Gastroesophageal sphincter (tissue), 4 donors: ENCODE data around the gene MTERF4. TPM values are rescaled to one million over a fixed set of nuclear protein-coding genes. Genes with fewer than 3 reads are reported as not detected.

ENCODE experiments used
- ATAC-seq: fragments of 150-250 bp; one replicate; pipeline ENCODE4 v1.9.1; 2016; ENCODE audit warnings: mild to moderate bottlenecking, moderate library complexity
- H3K27ac ChIP-seq, 4 donors: fragments of 200-600 bp; sonication (generic) in 3 of 4; 1 replicate in 3 of 4; 2 replicates in 1 of 4; pipeline ENCODE4 v1.5.1; 2016 to 2019
- H3K27me3 ChIP-seq: fragments of 200-600 bp; sonication (generic); one replicate; pipeline ENCODE4 v1.5.1; 2019
- H3K36me3 ChIP-seq, 2 donors: fragments of 200-600 bp; sonication (generic); one replicate each; pipeline ENCODE4 v1.5.1; 2019; ENCODE audit warnings: control low read depth in 1 of 2
- H3K4me1 ChIP-seq, 3 donors: fragments of 200-600 bp; sonication (generic); 1 replicate in 2 of 3; 2 replicates in 1 of 3; pipeline ENCODE4 v1.5.1; 2016 to 2019; ENCODE audit warnings: control low read depth in 2 of 3
- H3K4me3 ChIP-seq, 2 donors: fragments of 200-600 bp; sonication (generic); one replicate each; pipeline ENCODE4 v1.5.1; 2019; ENCODE audit warnings: mild to moderate bottlenecking in 1 of 2, moderate library complexity in 1 of 2
- H3K9me3 ChIP-seq, 3 donors: fragments of 200-600 bp; sonication (generic); one replicate each; pipeline ENCODE4 v1.5.1; 2017 to 2019; ENCODE audit warnings: control low read depth in 2 of 3
- CTCF ChIP-seq, 4 experiments: fragments of 200-600 bp in 2 of 4; fragments of 450-650 bp in 2 of 4; sonication (generic) in 1 of 4; IDR thresholded peaks; one replicate each; pipeline ENCODE4 v1.5.1; 2017 to 2019; ENCODE audit warnings: antibody characterized with exemption in 4 of 4, mild to moderate bottlenecking in 2 of 4, moderate library complexity in 2 of 4
- EP300 ChIP-seq: sonication (generic); formaldehyde crosslinking; IDR thresholded peaks from one replicate; pipeline ENCODE4 v1.6.1; 2017; ENCODE audit warnings: antibody characterized with exemption, mild to moderate bottlenecking
- POLR2A ChIP-seq, 2 donors: fragments of 450-650 bp; IDR thresholded peaks; one replicate each; pipeline ENCODE4 v1.6.1; 2017; ENCODE audit warnings: antibody characterized with exemption in 2 of 2, mild to moderate bottlenecking in 2 of 2, moderate library complexity in 1 of 2
- POLR2AphosphoS5 ChIP-seq: sonication (generic); formaldehyde crosslinking; IDR thresholded peaks from one replicate; pipeline ENCODE4 v1.6.1; 2017; ENCODE audit warnings: antibody characterized with exemption
- WGBS, 2 donors: methylation state at CpG; one replicate each; pipeline ENCODE4 v1.1.5; 2018; ENCODE audit warnings: low coverage in 1 of 2; 5-methylcytosine and 5-hydroxymethylcytosine counted together
- total RNA-seq, 4 donors: library from RNA; depleted of rRNA; stranded (reverse); fragments of >200 nt; gene quantifications; one replicate each; pipeline ENCODE4 v1.1.0, GENCODE V29; 2016

MTERF4 gene
- total RNA-seq, 4 donors from 2014 or later: 27.1 to 33.0 (median 32.1) TPM

- ATAC-seq: no peak
Measured at GRCh38 chr2:241088791-241089732, 13.0 kb downstream of the MTERF4 start.

GRCh38 chr2:241088376-241088775 is 13.7 kb downstream of the MTERF4 start:
- ATAC-seq: no peak
- Histone ChIP-seq H3K4me1 (no peaks in the 10 kb centered on the region), H3K36me3 (peaks cover 0 to 89% of the 10 kb centered on the region in 2 donors), H3K4me3 (no peak overlapping the region), H3K27me3 (no peaks in the 10 kb centered on the region), H3K9me3 (no peaks in the 10 kb centered on the region), H3K27ac (peak overlapping the region in 1 of 4 donors; percentile 10)
- 31 to 85% methylated on average over 4 of the region's 8 CpGs for WGBS, 2 donors
- no peak for TF ChIP-seq POLR2A (IDR thresholded peaks at IDR 0.05)
- no peak for TF ChIP-seq CTCF (IDR thresholded peaks at IDR 0.05)
- TF ChIP-seq EP300: no peak
- no peak for TF ChIP-seq POLR2AphosphoS5

More at GRCh38 chr2:241088791-241089732, 13.0 kb downstream of the MTERF4 start:
- 73% methylated on average over 13 to 18 of the region's 20 CpGs for WGBS, 2 donors
- Histone ChIP-seq H3K4me3 (no peak overlapping the region), H3K4me1 (no peaks in the 10 kb centered on the region), H3K27ac (peak overlapping the region in 1 of 4 donors; percentile 10), H3K9me3 (no peaks in the 10 kb centered on the region), H3K27me3 (no peaks in the 10 kb centered on the region), H3K36me3 (peaks cover 0 to 96% of the 10 kb centered on the region in 2 donors)
- TF ChIP-seq EP300 (no peak), POLR2AphosphoS5 (no peak), CTCF (IDR thresholded peaks at IDR 0.05) (no peak), POLR2A (IDR thresholded peaks at IDR 0.05) (no peak)

GRCh38 chr2:241087420-241088268 is 14.4 kb downstream of the MTERF4 start:
- no peak for ATAC-seq
- peaks cover 0 to 82% of the 10 kb centered on the region in 2 donors for H3K36me3 ChIP-seq
- no peak for TF ChIP-seq POLR2AphosphoS5
- H3K27me3 ChIP-seq: no peaks in the 10 kb centered on the region
- no peaks in the 10 kb centered on the region for H3K9me3 ChIP-seq
- H3K4me1 ChIP-seq: no peaks in the 10 kb centered on the region
- H3K4me3 ChIP-seq: no peak overlapping the region
- no peak overlapping the region for H3K27ac ChIP-seq
- WGBS, 2 donors: 85 to 91% methylated on average over 19 to 23 of the region's 29 CpGs

GRCh38 chr2:241084856-241085444 is 17.1 kb downstream of the MTERF4 start:
- WGBS, 2 donors: 97 to 100% methylated on average over 4 of the region's 4 CpGs
- ATAC-seq: no peak
- TF ChIP-seq CTCF (IDR thresholded peaks at IDR 0.05): no peak
- TF ChIP-seq POLR2AphosphoS5: no peak
- no peak for TF ChIP-seq POLR2A (IDR thresholded peaks at IDR 0.05)
- no peak for TF ChIP-seq EP300
- H3K27ac ChIP-seq: no peak overlapping the region
- H3K4me1 ChIP-seq: peaks cover 0 to 6% (median 0%) of the 10 kb centered on the region in 3 donors
- no peaks in the 10 kb centered on the region for H3K9me3 ChIP-seq
- H3K36me3 ChIP-seq: peaks cover 0 to 55% of the 10 kb centered on the region in 2 donors
- H3K27me3 ChIP-seq: no peaks in the 10 kb centered on the region
- no peak overlapping the region for H3K4me3 ChIP-seq

- H3K4me3 ChIP-seq: no peak overlapping the region
- no peak overlapping the region for H3K27ac ChIP-seq
- TF ChIP-seq POLR2A (IDR thresholded peaks at IDR 0.05) (no peak), EP300 (no peak), POLR2AphosphoS5 (no peak), CTCF (IDR thresholded peaks at IDR 0.05) (no peak)
- H3K4me1 ChIP-seq: peaks cover 0 to 6% (median 0%) of the 10 kb centered on the region in 3 donors
- WGBS, 2 donors: 78 to 89% methylated on average over 4 of the region's 5 CpGs
- ATAC-seq: no peak
- H3K36me3 ChIP-seq: peaks cover 0 to 36% of the 10 kb centered on the region in 2 donors
- H3K9me3 ChIP-seq: no peaks in the 10 kb centered on the region
- H3K27me3 ChIP-seq: no peaks in the 10 kb centered on the region
Measured at GRCh38 chr2:241083091-241083415, 19.0 kb downstream of the MTERF4 start.
